HG03066 (cell line): ENCODE results near the gene TMCC3.
"Not testable (repeated sequence)": the region's sequence is repeated elsewhere in the genome, so short reads cannot be mapped to it uniquely, and the experiment has no call there.

Experiments used
- ATAC-seq: cut with Tn5 transposase; IDR thresholded peaks from one replicate; pipeline ENCODE4 v1.9.1; 2021; ENCODE audit warnings: low read depth; ENCODE audit not compliant: unreplicated experiment

TMCC3 gene

DNA sequence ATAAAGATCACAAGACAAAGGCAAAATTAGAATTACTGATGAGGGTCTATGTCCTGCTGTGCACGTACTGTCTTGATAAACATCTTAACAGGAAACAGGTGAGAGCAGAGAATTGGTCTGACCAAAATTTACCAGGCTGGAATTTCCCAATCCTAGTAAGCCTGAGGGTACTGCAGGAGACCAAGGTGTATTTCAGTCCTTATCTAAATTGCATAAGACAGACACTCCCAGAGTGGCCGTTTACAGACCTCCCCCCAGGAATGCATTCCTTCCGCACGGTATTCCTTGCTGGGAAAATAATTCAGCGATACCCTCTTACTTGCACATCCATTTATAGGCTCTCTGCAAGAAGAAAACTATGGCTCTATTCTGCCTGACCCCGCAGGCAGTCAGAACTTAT, 43.5 kb downstream of the TMCC3 start:
- not testable (repeated sequence) for ATAC-seq

- ATAC-seq = no peak
Measured at GRCh38 chr12:94604366-94604698, 46.0 kb downstream of the TMCC3 start.

DNA sequence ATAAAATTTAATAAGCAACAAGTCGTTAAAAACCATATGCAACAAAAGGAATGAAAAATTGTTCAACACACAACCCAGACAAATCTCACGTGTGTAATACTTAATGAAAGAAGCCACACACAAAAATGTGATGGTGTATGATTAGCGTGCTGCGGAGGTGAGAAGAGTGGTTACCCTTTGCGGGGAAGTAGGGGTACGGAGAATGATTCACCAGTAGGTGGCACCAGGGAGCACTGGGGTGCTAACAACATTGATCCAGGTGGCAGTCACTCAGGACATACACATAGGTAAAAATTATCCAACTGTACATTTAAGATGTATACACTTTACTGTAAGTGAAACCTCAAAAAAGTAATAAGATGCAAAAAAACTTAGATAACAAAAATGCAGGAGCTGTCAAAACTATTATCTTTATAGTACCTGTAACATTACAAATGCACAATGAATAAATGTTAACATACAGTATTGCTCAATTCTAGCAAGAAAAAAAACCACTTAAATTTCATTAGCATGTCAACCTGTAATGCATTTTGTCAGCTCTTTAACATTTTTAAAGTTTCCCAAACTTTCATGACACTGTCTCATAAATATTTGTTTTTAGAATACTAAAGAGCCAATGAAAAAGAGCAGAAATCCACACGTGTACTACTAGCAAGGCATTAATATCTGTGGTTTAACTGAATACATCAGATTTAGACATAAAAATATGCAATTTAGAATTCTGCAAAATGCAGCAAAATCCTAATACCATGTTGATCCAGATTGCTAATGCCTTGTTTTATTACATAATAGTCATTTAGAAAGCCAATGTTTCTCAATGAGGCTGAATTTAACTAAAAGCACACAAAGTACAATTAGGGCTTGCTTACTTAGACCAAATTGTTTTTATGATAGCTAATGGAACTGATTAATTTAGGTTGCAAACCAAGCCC, 46.7 kb downstream of the TMCC3 start:
- no peak for ATAC-seq

GRCh38 chr12:94602024-94602423, 48.3 kb downstream of the TMCC3 start:
- ATAC-seq = no peak

DNA sequence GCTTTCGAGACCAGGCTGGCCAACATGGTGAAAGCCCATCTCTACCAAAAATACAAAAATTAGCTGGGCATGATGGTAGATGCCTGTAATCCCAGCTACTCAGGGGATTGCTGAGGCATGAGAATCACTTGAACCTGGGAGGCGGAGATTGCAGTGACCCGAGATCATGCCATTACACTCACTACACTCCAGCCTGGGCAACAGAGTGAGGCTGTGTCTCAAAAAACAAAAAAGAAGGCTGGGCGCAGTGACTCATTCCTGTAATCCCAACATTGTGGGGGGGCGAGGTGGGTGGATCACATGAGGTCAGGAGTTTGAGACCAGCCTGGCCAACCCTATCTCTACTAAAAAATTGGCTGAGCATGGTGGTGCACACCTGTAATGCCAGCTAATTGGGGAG, 49.0 kb downstream of the TMCC3 start:
- ATAC-seq = not testable (repeated sequence)

- ATAC-seq = no peak
Measured at GRCh38 chr12:94599189-94599588, 51.2 kb downstream of the TMCC3 start.

DNA sequence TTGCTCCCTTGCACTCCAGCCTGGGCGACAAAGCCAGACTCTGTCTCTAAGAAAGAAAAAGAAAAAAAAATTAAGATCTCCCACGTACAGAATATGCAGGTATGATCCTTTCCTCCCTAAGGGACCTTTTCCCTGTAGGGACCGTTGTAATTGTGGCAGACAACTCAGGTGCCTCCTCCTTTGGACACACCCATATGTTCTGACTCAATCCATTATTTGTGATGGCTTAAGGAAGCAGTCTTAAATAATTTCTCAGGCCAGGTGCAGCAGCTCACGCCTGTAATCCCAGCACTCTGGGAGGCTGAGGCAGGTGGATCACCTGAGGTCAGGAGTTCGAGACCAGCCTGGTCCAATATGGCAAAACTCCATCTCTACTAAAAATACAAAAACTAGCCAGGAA, 53.1 kb downstream of the TMCC3 start:
- no peak for ATAC-seq

GRCh38 chr12:94596596-94596995, 53.8 kb downstream of the TMCC3 start:
- no peak for ATAC-seq

DNA sequence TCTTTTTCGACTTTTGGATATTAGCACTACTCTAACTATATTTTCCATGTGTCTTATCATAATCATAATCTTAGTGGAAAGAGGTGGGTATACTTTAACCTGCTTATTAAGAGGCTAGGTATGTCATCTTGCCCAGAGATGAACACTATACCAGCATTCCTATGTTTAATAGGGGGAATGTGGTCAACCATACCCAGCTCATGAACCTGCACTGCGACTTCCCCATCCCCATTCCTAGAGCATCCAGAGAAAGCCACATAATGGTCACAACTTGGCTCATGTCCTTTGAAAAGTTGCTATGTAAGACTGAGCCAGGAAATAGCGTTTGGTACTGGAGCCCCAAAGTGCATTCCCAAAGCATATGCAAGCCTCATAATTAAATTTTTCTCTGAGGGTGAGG, 55.2 kb downstream of the TMCC3 start:
- no peak for ATAC-seq

GRCh38 chr12:94594443-94594825, 55.9 kb downstream of the TMCC3 start:
- no peak for ATAC-seq

- ATAC-seq = no peak
Measured at GRCh38 chr12:94593822-94594442, 56.4 kb downstream of the TMCC3 start.

- ATAC-seq = not testable (repeated sequence)
Measured at GRCh38 chr12:94592723-94593122, 57.6 kb downstream of the TMCC3 start.

GRCh38 chr12:94592080-94592479, 58.3 kb downstream of the TMCC3 start:
- no peak for ATAC-seq

DNA sequence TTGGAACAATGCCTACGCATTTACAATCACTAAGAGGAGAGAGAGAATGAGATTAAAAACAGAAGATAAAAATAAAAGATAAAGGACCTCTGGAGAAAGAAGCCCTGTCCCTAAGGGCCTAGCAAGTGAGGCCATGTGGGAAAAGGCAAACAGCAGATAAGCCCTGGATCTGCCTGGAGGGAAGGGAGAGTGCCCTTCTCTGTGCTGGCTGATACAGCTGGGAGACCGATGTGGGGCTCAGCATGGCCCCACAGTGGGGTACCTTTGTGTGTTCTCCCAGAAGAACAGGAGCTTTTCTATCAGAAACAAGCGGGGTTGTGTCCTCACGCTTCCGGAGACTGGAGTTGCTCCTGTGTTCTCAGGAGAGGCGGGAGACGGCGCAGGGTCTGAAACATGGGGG, 59.9 kb downstream of the TMCC3 start:
- ATAC-seq = no peak

DNA sequence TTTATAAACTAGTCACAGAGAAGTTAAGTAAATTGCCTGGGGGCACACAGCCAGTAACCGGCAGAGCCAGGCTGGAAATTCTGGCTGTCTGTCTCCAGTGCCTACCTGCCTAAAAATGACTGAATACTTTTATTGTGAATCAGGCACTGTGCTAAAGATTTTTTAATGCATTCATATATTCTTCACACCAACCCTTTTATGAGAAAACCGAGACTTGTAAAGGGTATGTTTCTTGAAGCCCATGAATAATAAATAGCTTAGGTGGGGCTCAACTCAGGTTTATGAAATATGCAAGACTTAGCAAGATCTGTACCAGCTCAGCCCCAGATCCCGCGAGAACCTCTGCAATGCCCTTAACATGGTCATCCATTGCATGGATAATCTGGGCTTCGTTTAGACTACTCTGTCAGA, 60.8 kb downstream of the TMCC3 start:
- ATAC-seq = no peak

DNA sequence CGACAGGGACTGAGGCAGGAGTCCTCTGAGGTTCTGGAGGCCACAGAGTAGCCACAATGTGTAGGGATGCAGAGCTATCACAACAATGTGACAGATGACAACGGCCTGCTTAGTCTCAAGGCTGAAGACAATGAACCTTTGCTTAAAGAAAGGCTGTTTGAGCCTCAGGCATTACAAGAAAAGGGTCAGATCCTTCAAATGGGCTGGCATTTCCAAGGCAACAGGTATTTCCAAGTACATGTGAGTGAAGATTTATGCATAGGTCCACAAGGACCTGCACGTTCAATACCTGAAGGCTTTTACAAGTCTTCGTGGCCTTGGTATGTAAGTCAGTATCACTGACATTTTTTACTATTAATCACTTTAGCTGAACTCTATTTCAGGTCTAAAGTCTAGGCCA, 62.0 kb downstream of the TMCC3 start:
- ATAC-seq = no peak

- ATAC-seq = no peak
Measured at GRCh38 chr12:94587266-94588241, 62.8 kb downstream of the TMCC3 start.

GRCh38 chr12:94586589-94587259, 63.6 kb downstream of the TMCC3 start:
- ATAC-seq = no peak

GRCh38 chr12:94585626-94586025, 64.7 kb downstream of the TMCC3 start:
- ATAC-seq = no peak

- no peak for ATAC-seq
Measured at GRCh38 chr12:94584377-94584776, 66.0 kb downstream of the TMCC3 start.
